CD4-positive, CD25-positive, alpha-beta regulatory T cell (primary cell): ENCODE results near the gene FBLN7. TPM values are rescaled to one million over a fixed set of nuclear protein-coding genes. Genes with fewer than 3 reads are reported as not detected.
"Not testable (repeated sequence)": the region's sequence is repeated elsewhere in the genome, so short reads cannot be mapped to it uniquely, and the experiment has no call there.

Experiments used
- ATAC-seq, 2 donors: fragments of 150-1000 bp; cut with Tn5 transposase; one replicate each; pipeline ENCODE4 v1.10.0; 2021; ENCODE audit warnings: low read depth in 2 of 2, moderate number of reproducible peaks in 2 of 2, moderate library complexity in 1 of 2
- DNase-seq, 3 donors: peaks; one replicate each; pipeline versions ENCODE4 v3.0.0 to v3.0.0-alpha.2; 2012 to 2022; ENCODE audit warnings: mixed read lengths in 1 of 3
- H3K27ac ChIP-seq: one replicate; pipeline ENCODE4 v1.7.0; 2013; ENCODE audit warnings: mild to moderate bottlenecking, low read length; ENCODE audit not compliant: insufficient read depth, poor library complexity, severe bottlenecking
- H3K27me3 ChIP-seq: one replicate; pipeline ENCODE4 v1.7.0; 2013; ENCODE audit warnings: low read length; ENCODE audit not compliant: control insufficient read depth, insufficient read depth
- H3K36me3 ChIP-seq: one replicate; pipeline ENCODE4 v1.7.0; 2013; ENCODE audit warnings: mild to moderate bottlenecking, low read length, moderate library complexity; ENCODE audit not compliant: control insufficient read depth, insufficient read depth
- H3K4me1 ChIP-seq: 2 replicates; pipeline ENCODE4 v1.7.0; 2013; ENCODE audit warnings: mild to moderate bottlenecking, low read length; ENCODE audit not compliant: insufficient read depth, control insufficient read depth, poor library complexity, severe bottlenecking
- H3K4me3 ChIP-seq: one replicate; pipeline ENCODE4 v1.7.0; 2013; ENCODE audit warnings: low read depth, mild to moderate bottlenecking, low read length, moderate library complexity
- H3K9me3 ChIP-seq, 2 experiments: 1 replicate in 1 of 2; 2 replicates in 1 of 2; pipeline ENCODE4 v1.7.0; 2013; ENCODE audit warnings: low read length in 2 of 2, mild to moderate bottlenecking in 1 of 2, moderate library complexity in 1 of 2; ENCODE audit not compliant: control insufficient read depth in 2 of 2
- H3K27ac Mint-ChIP-seq, 3 donors: one replicate each; pipeline ENCODE4 v1.8.0; 2020 to 2022; ENCODE audit warnings: mild to moderate bottlenecking in 3 of 3, mixed read lengths in 3 of 3, moderate library complexity in 2 of 3
- H3K27me3 Mint-ChIP-seq: one replicate; pipeline ENCODE4 v1.8.0; 2022; ENCODE audit warnings: mild to moderate bottlenecking, mixed read lengths
- H3K36me3 Mint-ChIP-seq: one replicate; pipeline ENCODE4 v1.8.0; 2020; ENCODE audit warnings: mixed read lengths
- H3K4me1 Mint-ChIP-seq, 4 donors: one replicate each; pipeline ENCODE4 v1.8.0; 2020 to 2022; ENCODE audit warnings: mixed read lengths in 4 of 4, mild to moderate bottlenecking in 1 of 4
- H3K4me3 Mint-ChIP-seq, 4 donors: one replicate each; pipeline ENCODE4 v1.8.0; 2020 to 2022; ENCODE audit warnings: mild to moderate bottlenecking in 4 of 4, mixed read lengths in 4 of 4, moderate library complexity in 3 of 4
- H3K9me3 Mint-ChIP-seq, 7 donors: one replicate each; pipeline ENCODE4 v1.8.0; 2020 to 2022; ENCODE audit warnings: mixed read lengths in 7 of 7, mild to moderate bottlenecking in 3 of 7, moderate library complexity in 2 of 7
- polyA plus RNA-seq, 4 donors: library from polyadenylated mRNA; unstranded; fragments of 300-500 nt; fragmentation: Illumina TruSeq; gene quantifications; one replicate each; pipeline ENCODE4 v1.2.3, GENCODE V29; 2021
- total RNA-seq: library from RNA; stranded (reverse); gene quantifications from one replicate; pipeline ENCODE4 v1.2.3, GENCODE V29; 2022

The FBLN7 gene
- total and polyA plus RNA-seq, 5 donors from 2014 or later, result 19.3 to 40.2 (median 36.0) TPM

DNA sequence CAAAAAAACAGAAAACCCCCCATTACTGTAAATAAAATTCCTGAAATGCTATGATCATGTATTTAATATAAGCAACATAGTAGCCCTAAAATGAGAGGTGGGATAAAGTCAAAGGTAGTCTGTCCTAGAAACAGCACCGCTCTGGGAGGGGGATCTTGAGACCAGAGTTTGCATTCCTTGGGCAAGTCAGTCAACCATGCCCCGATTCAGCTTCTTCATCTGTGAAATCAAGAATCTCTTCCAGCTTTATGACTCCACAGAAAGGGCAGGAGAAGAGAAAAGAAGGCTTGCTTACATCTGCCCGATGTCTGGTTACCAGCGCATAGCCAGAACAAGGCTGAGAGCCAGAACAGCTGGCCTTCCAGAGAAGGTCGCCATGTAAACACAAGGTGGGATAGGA lies 2.1 kb upstream of the FBLN7 start:
- DNase-seq, result no peak
- H3K9me3 Mint-ChIP-seq, result peaks cover 0 to 8% (median 6%) of the 10 kb centered on the region in 7 donors
- Histone ChIP-seq H3K9me3 (peaks cover 7% of the 10 kb centered on the region in 2 experiments), H3K4me3 (no peak overlapping the region), H3K27ac (no peak overlapping the region), H3K4me1 (peaks cover 13% of the 10 kb centered on the region), H3K27me3 (no peaks in the 10 kb centered on the region), H3K36me3 (no peaks in the 10 kb centered on the region)
- no peak overlapping the region for H3K27ac Mint-ChIP-seq
- peaks cover 30% of the 10 kb centered on the region for H3K27me3 Mint-ChIP-seq
- H3K4me3 Mint-ChIP-seq, result peak overlapping the region in 3 of 4 donors; percentile 19 to 65 (median 56)
- no peak for ATAC-seq
- peaks cover 11 to 20% (median 17%) of the 10 kb centered on the region in 4 donors for H3K4me1 Mint-ChIP-seq
- peaks cover 9% of the 10 kb centered on the region for H3K36me3 Mint-ChIP-seq

DNA sequence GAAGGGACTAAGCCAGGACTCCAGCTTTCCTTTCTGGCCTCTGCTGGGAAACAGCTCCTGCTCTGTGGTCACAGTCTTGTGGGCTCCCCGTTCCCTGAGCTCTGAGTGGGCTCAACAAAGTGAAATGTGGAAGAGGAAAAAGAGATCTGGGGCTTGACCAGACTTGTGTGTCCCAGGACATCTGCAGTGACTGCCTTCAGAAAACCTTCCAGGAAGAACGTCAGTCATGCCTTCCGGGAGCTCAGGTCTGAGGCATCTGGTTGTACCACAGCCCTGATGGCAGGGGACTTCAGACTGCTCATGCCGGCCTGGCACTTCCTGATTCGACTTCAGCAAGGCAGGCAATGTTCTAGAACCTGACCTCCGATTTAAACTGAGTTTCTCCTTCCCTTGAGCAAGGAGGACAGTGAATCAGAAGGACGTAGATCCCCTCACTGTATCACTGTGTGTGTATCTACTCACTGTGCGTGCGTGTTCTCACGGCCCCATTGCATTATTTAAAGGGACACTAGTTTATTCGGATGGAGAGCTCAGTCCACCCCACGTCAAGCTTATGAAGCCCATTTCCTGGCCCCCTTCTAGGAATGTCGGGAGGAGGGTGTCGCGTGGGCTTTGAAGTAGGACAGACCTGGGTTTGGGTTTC lies 548 bp upstream of the FBLN7 start:
- peaks cover 13% of the 10 kb centered on the region for H3K4me1 ChIP-seq
- peak overlapping the region; percentile 73 for H3K4me3 ChIP-seq
- no peaks in the 10 kb centered on the region for H3K27me3 ChIP-seq
- Mint-ChIP-seq H3K36me3 (peaks cover 9% of the 10 kb centered on the region), H3K27me3 (peaks cover 32% of the 10 kb centered on the region), H3K4me1 (peaks cover 3 to 19% (median 14%) of the 10 kb centered on the region in 4 donors), H3K4me3 (peak overlapping the region; percentile 74 to 85 (median 78)), H3K27ac (peak overlapping the region; percentile 71 to 86 (median 85)), H3K9me3 (peaks cover 0 to 6% (median 2%) of the 10 kb centered on the region in 7 donors)
- H3K9me3 ChIP-seq, result peaks cover 2 to 4% of the 10 kb centered on the region in 2 experiments
- H3K27ac ChIP-seq, result no peak overlapping the region
- H3K36me3 ChIP-seq, result no peaks in the 10 kb centered on the region
- DNase-seq (peak; percentile 9 to 49 (median 19)), ATAC-seq (peak; percentile 41 to 67)

DNA sequence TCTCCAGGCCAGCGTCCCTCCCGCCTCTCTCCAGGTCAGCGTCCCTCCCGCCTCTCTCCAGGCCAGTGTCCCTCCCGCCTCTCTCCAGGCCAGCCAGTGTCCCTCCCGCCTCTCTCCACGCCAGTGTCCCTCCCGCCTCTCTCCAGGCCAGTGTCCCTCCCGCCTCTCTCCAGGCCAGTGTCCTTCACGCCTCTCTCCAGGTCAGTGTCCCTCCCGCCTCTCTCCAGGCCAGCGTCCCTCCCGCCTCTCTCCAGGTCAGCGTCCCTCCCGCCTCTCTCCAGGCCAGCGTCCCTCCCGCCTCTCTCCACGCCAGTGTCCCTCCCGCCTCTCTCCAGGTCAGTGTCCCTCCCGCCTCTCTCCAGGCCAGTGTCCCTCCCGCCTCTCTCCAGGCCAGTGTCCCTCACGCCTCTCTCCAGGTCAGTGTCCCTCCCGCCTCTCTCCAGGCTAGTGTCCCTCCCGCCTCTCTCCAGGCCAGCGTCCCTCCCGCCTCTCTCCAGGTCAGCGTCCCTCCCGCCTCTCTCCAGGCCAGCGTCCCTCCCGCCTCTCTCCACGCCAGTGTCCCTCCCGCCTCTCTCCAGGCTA lies 939 bp downstream of the FBLN7 start:
- not testable (repeated sequence) for H3K36me3 ChIP-seq, H3K27ac Mint-ChIP-seq, ATAC-seq, H3K9me3 Mint-ChIP-seq, H3K4me3 ChIP-seq, H3K4me3 Mint-ChIP-seq, DNase-seq, H3K9me3 ChIP-seq, H3K36me3 Mint-ChIP-seq, H3K27ac ChIP-seq, H3K27me3 ChIP-seq
- peaks cover 13% of the 10 kb centered on the region for H3K4me1 ChIP-seq
- Mint-ChIP-seq H3K4me1 (peaks cover 0 to 19% (median 13%) of the 10 kb centered on the region in 4 donors), H3K27me3 (peaks cover 34% of the 10 kb centered on the region)

DNA sequence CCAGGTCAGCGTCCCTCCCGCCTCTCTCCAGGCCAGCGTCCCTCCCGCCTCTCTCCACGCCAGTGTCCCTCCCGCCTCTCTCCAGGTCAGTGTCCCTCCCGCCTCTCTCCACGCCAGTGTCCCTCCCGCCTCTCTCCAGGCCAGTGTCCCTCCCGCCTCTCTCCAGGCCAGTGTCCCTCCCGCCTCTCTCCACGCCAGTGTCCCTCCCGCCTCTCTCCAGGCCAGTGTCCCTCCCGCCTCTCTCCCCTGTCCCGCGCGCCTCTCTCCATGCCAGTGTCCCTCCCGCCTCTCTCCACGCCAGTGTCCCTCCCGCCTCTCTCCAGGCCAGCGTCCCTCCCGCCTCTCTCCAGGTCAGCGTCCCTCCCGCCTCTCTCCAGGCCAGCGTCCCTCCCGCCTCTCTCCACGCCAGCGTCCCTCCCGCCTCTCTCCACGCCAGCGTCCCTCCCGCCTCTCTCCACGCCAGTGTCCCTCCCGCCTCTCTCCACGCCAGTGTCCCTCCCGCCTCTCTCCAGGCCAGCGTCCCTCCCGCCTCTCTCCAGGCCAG lies 1.5 kb downstream of the FBLN7 start:
- not testable (repeated sequence) for H3K27me3 ChIP-seq, H3K36me3 ChIP-seq, H3K4me3 Mint-ChIP-seq, H3K27ac Mint-ChIP-seq, H3K36me3 Mint-ChIP-seq, DNase-seq, H3K27ac ChIP-seq, H3K9me3 ChIP-seq, H3K4me3 ChIP-seq, ATAC-seq, H3K9me3 Mint-ChIP-seq
- H3K27me3 Mint-ChIP-seq, result peaks cover 36% of the 10 kb centered on the region
- peaks cover 0 to 19% (median 13%) of the 10 kb centered on the region in 4 donors for H3K4me1 Mint-ChIP-seq
- peaks cover 13% of the 10 kb centered on the region for H3K4me1 ChIP-seq

DNA sequence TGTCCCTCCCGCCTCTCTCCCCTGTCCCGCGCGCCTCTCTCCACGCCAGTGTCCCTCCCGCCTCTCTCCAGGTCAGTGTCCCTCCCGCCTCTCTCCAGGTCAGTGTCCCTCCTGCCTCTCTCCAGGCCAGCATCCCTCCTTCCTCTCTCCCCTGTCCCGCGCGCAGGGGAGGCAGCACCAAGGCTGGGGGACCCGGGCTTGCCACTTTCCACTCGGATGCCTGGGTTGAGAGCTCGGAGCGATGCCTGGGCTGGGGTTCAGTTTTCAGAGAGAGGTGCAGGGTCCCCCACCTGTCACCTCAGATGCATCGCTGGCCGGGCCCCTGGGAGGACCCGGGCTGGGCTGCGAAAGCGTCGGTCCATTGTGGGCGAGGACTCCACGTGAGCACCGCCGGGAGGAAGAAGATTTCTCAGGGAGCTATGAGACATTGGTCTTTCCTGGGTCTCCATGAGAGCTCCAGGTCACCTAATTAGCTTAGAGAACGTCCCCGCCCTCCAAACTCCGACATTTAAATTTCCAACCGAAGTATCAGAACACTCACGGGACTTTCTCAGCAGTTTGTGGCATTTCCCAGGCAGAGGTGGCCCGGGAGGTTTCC lies 2.1 kb downstream of the FBLN7 start:
- H3K9me3 Mint-ChIP-seq, result no peaks in the 10 kb centered on the region
- no peaks in the 10 kb centered on the region for H3K27me3 ChIP-seq
- peaks cover 36% of the 10 kb centered on the region for H3K27me3 Mint-ChIP-seq
- no peaks in the 10 kb centered on the region for H3K9me3 ChIP-seq
- H3K27ac Mint-ChIP-seq, result peak overlapping the region in 1 of 3 donors; percentile 48
- H3K36me3 Mint-ChIP-seq, result peaks cover 3% of the 10 kb centered on the region
- ATAC-seq (no peak), DNase-seq (no peak)
- H3K4me3 ChIP-seq, result no peak overlapping the region
- H3K4me1 Mint-ChIP-seq, result peaks cover 0 to 19% (median 13%) of the 10 kb centered on the region in 4 donors
- H3K36me3 ChIP-seq, result no peaks in the 10 kb centered on the region
- peak overlapping the region in 3 of 4 donors; percentile 62 to 75 (median 67) for H3K4me3 Mint-ChIP-seq
- H3K27ac ChIP-seq, result no peak overlapping the region
- H3K4me1 ChIP-seq, result peaks cover 13% of the 10 kb centered on the region

DNA sequence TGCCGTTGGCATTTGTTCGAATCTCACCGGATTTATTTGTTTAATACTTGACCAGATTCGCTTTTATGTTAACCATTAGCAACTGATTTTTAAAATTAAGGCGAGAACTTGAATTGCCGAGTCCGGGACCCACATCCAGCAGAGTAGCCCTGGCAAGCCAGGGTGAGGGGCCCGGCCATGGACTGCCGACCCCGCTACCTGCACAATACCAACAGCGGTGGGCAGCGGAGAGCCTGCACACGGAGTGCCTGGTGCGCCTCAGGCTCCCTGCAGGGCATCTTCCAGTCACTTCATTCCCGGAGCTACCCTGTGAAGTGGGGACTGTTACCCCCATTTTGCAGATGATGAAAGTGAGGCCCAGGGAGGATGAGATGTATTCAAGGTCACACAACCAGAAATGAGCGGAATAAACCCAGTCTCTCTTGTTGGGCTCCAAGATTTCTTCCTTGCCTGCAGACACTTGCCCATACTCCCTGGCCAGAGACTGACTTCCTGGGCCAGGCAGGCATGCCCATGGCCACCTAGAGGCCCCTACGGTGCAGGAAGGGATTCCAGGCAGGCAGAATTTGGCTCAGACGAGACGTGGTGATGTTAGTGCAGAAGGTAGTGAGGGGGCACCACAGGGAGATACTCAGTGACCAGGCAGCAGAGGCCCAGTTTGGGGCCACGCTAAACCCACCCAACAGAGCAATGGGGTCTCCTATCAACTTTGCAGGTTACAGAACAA lies 2.9 kb downstream of the FBLN7 start:
- H3K36me3 Mint-ChIP-seq, result peaks cover 3% of the 10 kb centered on the region
- H3K4me1 Mint-ChIP-seq, result peaks cover 0 to 18% (median 13%) of the 10 kb centered on the region in 4 donors
- peaks cover 33% of the 10 kb centered on the region for H3K27me3 Mint-ChIP-seq
- Histone ChIP-seq H3K36me3 (no peaks in the 10 kb centered on the region), H3K27me3 (no peaks in the 10 kb centered on the region), H3K4me3 (no peak overlapping the region), H3K4me1 (peaks cover 13% of the 10 kb centered on the region), H3K9me3 (no peaks in the 10 kb centered on the region), H3K27ac (no peak overlapping the region)
- ATAC-seq, result no peak
- H3K9me3 Mint-ChIP-seq, result no peaks in the 10 kb centered on the region
- peak overlapping the region in 2 of 4 donors; percentile 67 to 75 for H3K4me3 Mint-ChIP-seq
- DNase-seq, result no peak
- no peak overlapping the region for H3K27ac Mint-ChIP-seq

DNA sequence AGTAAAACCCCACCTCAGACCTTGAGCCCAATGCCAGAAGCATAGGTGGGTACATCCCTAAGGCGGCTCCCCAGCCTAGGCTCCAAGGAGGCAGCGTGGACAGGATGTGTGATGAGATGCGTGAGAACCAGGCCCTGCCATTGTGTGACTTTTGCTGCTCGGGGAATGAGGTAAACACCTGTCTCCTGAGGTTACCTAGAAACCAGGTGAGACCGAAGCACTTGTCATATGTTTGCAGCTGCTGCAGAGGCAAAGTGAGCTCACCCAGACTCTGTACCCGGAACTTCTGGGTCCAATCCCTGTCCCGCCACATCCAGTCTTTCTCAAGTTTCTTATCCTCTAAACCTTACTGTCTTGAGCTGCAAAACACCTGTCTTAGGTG lies 3.4 kb downstream of the FBLN7 start:
- no peaks in the 10 kb centered on the region for H3K27me3 ChIP-seq
- DNase-seq, result no peak
- peaks cover 13% of the 10 kb centered on the region for H3K4me1 ChIP-seq
- Mint-ChIP-seq H3K27me3 (peaks cover 28% of the 10 kb centered on the region), H3K36me3 (peaks cover 3% of the 10 kb centered on the region), H3K4me1 (peaks cover 0 to 15% (median 12%) of the 10 kb centered on the region in 4 donors), H3K4me3 (peak overlapping the region in 1 of 4 donors; percentile 75), H3K9me3 (no peaks in the 10 kb centered on the region), H3K27ac (no peak overlapping the region)
- H3K4me3 ChIP-seq, result no peak overlapping the region
- H3K36me3 ChIP-seq, result no peaks in the 10 kb centered on the region
- ATAC-seq, result no peak
- no peak overlapping the region for H3K27ac ChIP-seq
- H3K9me3 ChIP-seq, result no peaks in the 10 kb centered on the region
